Ovary (tissue), 9 donors: Measurements from ENCODE around the gene ETV6. TPM values are rescaled to one million over a fixed set of nuclear protein-coding genes. Genes with fewer than 3 reads are reported as not detected.

Experiments
- DNase-seq, 5 donors: peaks; one replicate each; pipeline ENCODE4 v3.0.0-alpha.2; 2019 to 2020
- H3K27ac ChIP-seq, 2 donors: fragments of 200-600 bp; one replicate each; pipeline versions ENCODE4 v1.5.1 to v1.8.0; 2019 to 2022
- H3K27me3 ChIP-seq: fragments of 200-600 bp; one replicate; pipeline ENCODE4 v1.8.0; 2022
- H3K36me3 ChIP-seq: fragments of 200-600 bp; sonication (generic); one replicate; pipeline ENCODE4 v1.5.1; 2019
- H3K4me1 ChIP-seq: one replicate; pipeline ENCODE4 v1.8.1; 2013; ENCODE audit warnings: mild to moderate bottlenecking, moderate library complexity; ENCODE audit not compliant: insufficient read depth
- H3K4me3 ChIP-seq: fragments of 200-600 bp; sonication (generic); one replicate; pipeline ENCODE4 v1.5.1; 2017
- H3K9me3 ChIP-seq, 2 donors: fragments of 200-600 bp in 1 of 2; sonication (generic) in 1 of 2; one replicate each; pipeline versions ENCODE4 v1.5.1 to v1.8.1; 2013 to 2019; ENCODE audit warnings: mild to moderate bottlenecking in 1 of 2, moderate library complexity in 1 of 2
- EP300 ChIP-seq: sonication (generic); formaldehyde crosslinking; IDR thresholded peaks from one replicate; pipeline ENCODE4 v1.6.1; 2017; ENCODE audit warnings: antibody characterized with exemption
- POLR2A ChIP-seq: fragments of 450-650 bp; IDR thresholded peaks from one replicate; pipeline ENCODE4 v1.6.1; 2017; ENCODE audit warnings: antibody characterized with exemption, mild to moderate bottlenecking, moderate library complexity
- WGBS, 3 donors: extraction: QIAGEN DNeasy Blood & Tissue Kit in 1 of 3; methylation state at CpG; one replicate each; pipeline versions ENCODE4 v1.1.5 to v1.1.7; 2013 to 2017; 5-methylcytosine and 5-hydroxymethylcytosine counted together
- intact Hi-C, 4 donors: fragments of 100-400 bp; cut with DNase I; formaldehyde crosslinking; loops; one replicate each; pipeline versions ENCODE4 v1.11.0 to v1.15.1; 2022 to 2023
- polyA plus RNA-seq, 2 donors: library from polyadenylated mRNA; stranded (reverse); fragments of 200-250 nt in 1 of 2; fragments of 350-450 nt in 1 of 2; fragmentation: Illumina TruSeq in 1 of 2; extraction: RNeasy Lipid Tissue Mini Kit (QIAGEN cat#74804) in 1 of 2; gene quantifications; one replicate each; pipeline ENCODE4 v1.2.3, GENCODE V29; 2013 to 2014
- total RNA-seq, 7 donors: library from RNA; depleted of rRNA in 2 of 7; stranded (reverse); fragments of >200 nt in 2 of 7; fragmentation: NEBNext Ultra II Directional in 3 of 7; extraction: Animal tissue kit (Norgen Biotek cat#: 25700) in 3 of 7; gene quantifications; one replicate each; pipeline versions ENCODE4 v1.1.0 to v1.2.4, GENCODE V29; 2016 to 2023
- TF ChIP-seq, protein P1 (sequence below), 3 donors: fragments of 450-650 bp in 2 of 3; fragments of 200-600 bp in 1 of 3; IDR thresholded peaks; one replicate each; pipeline versions ENCODE4 v1.5.1 to v1.8.0; 2016 to 2022; ENCODE audit warnings: antibody characterized with exemption in 3 of 3, mild to moderate bottlenecking in 1 of 3
- donor health status: DM: no; HTN: no; CAD: no; lungs with moderate emphysema.
- donor health status: DM: no; HTN: no; CAD: no.
- donor health status: Bipolar disorder and iron deficiency.
- donor health status: DM: yes; HTN: yes; CAD: no.
- donor health status: DM: no; HTN: no; CAD: no.
- donor health status: DM: yes; HTN: yes; CAD: no.

The ETV6 gene
- total and polyA plus RNA-seq, 9 donors = 4.4 to 34.6 (median 18.3) TPM

DNA sequence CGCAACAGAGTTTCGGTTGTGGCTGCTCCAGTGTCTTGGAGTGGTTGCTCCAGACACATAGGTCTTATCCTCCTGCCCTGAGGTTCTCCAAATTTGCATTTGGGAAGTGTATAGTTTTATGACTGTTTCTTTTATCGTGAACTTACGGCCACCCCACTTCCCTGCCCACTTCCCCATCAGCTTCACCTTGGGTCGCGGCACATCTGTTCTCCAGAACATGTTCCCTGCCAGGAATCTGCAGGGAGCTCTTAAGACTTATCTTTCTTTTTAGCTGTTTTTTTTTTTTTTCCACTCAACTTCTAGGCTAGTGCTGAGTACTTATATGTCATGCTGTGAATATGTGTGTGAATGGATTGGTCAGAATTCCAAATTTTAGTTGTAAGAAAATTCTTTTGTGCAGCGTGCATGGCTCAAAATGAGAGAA, 75.4 kb downstream of the ETV6 start:
- H3K27me3 ChIP-seq = no peaks in the 10 kb centered on the region
- H3K4me3 ChIP-seq = no peak overlapping the region
- H3K27ac ChIP-seq = no peak overlapping the region
- TF ChIP-seq POLR2A = no peak
- DNase-seq = peak in 2 of 5 donors; percentile 46 to 55
- H3K4me1 ChIP-seq = peaks cover 14% of the 10 kb centered on the region
- intact Hi-C loops = no loop called here
- H3K36me3 ChIP-seq = no peaks in the 10 kb centered on the region
- H3K9me3 ChIP-seq = no peaks in the 10 kb centered on the region
- WGBS, 3 donors = 7 to 16% (median 14%) methylated on average over 7 of the region's 7 CpGs

DNA sequence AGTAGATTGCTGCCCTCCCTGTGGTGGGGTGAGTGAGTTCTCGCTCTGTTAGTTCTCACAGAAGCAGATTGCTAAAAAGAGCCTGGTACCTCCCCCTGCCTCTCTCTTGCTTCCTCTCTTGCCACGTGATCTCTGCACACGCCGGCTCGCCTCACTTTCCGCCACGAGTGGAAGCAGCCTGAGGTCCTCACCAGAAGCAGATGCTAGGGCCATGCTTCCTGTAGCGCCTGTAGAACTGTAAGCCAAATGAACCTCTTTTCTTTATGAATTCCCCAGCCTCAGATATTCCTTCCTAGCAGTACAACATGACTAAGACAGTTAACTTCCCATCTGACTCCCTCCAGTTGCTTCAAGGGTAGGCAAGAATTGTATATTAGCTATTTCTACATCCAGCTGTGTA, 76.2 kb downstream of the ETV6 start:
- TF ChIP-seq, protein P1, sequence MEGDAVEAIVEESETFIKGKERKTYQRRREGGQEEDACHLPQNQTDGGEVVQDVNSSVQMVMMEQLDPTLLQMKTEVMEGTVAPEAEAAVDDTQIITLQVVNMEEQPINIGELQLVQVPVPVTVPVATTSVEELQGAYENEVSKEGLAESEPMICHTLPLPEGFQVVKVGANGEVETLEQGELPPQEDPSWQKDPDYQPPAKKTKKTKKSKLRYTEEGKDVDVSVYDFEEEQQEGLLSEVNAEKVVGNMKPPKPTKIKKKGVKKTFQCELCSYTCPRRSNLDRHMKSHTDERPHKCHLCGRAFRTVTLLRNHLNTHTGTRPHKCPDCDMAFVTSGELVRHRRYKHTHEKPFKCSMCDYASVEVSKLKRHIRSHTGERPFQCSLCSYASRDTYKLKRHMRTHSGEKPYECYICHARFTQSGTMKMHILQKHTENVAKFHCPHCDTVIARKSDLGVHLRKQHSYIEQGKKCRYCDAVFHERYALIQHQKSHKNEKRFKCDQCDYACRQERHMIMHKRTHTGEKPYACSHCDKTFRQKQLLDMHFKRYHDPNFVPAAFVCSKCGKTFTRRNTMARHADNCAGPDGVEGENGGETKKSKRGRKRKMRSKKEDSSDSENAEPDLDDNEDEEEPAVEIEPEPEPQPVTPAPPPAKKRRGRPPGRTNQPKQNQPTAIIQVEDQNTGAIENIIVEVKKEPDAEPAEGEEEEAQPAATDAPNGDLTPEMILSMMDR (IDR thresholded peaks at IDR 0.05) = no peak
- TF ChIP-seq POLR2A (no peak), EP300 (no peak)
- Histone ChIP-seq H3K27me3 (no peaks in the 10 kb centered on the region), H3K9me3 (no peaks in the 10 kb centered on the region), H3K4me3 (no peak overlapping the region), H3K27ac (no peak overlapping the region), H3K4me1 (peaks cover 14% of the 10 kb centered on the region), H3K36me3 (no peaks in the 10 kb centered on the region)
- intact Hi-C loops = no loop called here
- no peak for DNase-seq
- 93 to 95% (median 94%) methylated on average over 8 of the region's 8 CpGs for WGBS, 3 donors

DNA sequence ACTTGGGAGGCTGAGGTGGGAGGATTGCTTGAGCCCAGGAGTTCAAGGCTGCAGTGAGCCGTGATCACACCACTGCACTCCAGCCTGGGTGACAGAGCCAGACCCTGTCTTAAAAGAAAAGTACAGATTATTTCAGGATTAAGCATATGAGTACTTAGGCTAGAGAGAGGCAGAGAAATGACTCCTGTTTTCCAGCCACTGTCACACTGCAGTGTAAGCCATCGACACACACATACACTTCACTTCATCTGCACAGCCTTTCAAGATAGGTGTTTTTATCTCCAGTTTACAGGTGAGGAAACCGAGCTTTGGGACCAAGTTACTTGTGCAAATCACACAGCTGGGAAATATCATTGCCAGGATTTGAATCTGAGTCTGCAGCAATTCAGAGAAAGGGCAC, 77.2 kb downstream of the ETV6 start:
- TF ChIP-seq POLR2A (no peak), EP300 (no peak)
- TF ChIP-seq, protein P1 (IDR thresholded peaks at IDR 0.05) = no peak
- Histone ChIP-seq H3K4me3 (no peak overlapping the region), H3K27me3 (no peaks in the 10 kb centered on the region), H3K36me3 (no peaks in the 10 kb centered on the region), H3K4me1 (peaks cover 14% of the 10 kb centered on the region), H3K9me3 (no peaks in the 10 kb centered on the region), H3K27ac (no peak overlapping the region)
- intact Hi-C loops = no loop called here
- DNase-seq = no peak
- 72 to 74% (median 72%) methylated on average over 3 of the region's 3 CpGs for WGBS, 3 donors

DNA sequence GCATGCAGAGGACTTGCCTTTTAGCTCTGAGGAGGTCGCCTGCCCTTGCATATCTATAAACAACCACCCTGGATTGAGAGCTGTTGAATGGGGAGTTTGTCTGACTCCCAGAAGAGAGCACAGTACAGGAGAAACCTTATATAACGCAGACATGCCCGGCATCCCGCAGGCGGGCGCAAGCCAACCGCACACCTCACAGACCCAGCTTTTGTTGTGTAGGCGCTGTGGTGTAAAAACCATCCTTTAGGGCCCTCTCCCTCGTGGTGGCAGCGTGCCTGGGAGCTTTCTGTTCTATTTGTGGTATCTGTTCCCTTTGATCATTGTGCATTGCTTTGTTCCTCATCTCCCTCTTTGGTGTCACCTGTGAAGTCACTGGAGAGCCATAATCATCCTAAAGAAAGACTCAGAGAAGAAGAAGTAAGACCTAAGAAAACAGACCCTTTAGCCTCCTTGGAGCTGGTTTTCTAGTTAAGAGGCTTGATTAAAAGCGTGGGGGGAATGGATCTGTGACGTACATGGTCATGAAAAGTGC, 77.7 kb downstream of the ETV6 start:
- Histone ChIP-seq H3K4me1 (peaks cover 14% of the 10 kb centered on the region), H3K9me3 (no peaks in the 10 kb centered on the region), H3K36me3 (no peaks in the 10 kb centered on the region), H3K27ac (no peak overlapping the region), H3K27me3 (no peaks in the 10 kb centered on the region), H3K4me3 (no peak overlapping the region)
- 94% methylated on average over 12 of the region's 12 CpGs for WGBS, 3 donors
- TF ChIP-seq EP300 (no peak), POLR2A (no peak)
- TF ChIP-seq, protein P1 (IDR thresholded peaks at IDR 0.05) = no peak
- intact Hi-C loops = no loop called here
- no peak for DNase-seq

DNA sequence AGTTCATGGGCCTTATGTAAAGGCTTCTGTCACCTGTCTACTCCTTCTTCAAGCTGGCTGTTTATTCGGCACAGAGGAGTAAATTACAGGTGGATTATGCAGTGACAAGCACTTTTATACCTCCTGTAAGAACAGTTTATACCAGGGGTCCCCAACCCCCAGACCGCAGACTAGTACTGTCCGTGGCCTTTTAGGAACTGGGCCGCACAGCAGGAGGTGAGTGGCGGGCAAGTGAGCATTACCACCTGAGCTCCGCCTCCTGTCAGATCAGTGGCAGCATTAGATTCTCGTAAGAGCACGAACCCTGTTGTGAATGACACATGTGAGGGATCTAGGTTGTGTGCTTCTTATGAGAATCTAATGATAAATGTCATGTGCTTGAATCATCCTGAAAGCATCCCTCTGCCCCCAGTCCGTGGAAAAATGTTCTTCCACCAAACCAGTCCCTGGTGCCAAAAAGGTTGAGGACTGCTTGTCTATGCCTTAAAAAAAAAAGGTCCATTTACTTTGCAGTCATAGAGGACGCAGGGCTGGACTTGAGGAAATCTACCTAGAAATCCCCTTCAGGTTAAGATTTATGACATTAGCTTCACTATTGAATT, 78.8 kb downstream of the ETV6 start:
- peaks cover 14% of the 10 kb centered on the region for H3K4me1 ChIP-seq
- H3K27me3 ChIP-seq = no peaks in the 10 kb centered on the region
- TF ChIP-seq POLR2A = no peak
- TF ChIP-seq, protein P1 (IDR thresholded peaks at IDR 0.05) = no peak
- no peak for TF ChIP-seq EP300
- DNase-seq = no peak
- H3K36me3 ChIP-seq = no peaks in the 10 kb centered on the region
- H3K9me3 ChIP-seq = no peaks in the 10 kb centered on the region
- intact Hi-C loops = no loop called here
- WGBS, 3 donors = 91 to 96% (median 94%) methylated on average over 10 of the region's 10 CpGs
- H3K4me3 ChIP-seq = no peak overlapping the region
- no peak overlapping the region for H3K27ac ChIP-seq
